ENCODE measurements around the gene DHX40.
"Not testable (repeated sequence)": the region's sequence is repeated elsewhere in the genome, so short reads cannot be mapped to it uniquely, and the experiment has no call there.

The DHX40 gene

DNA sequence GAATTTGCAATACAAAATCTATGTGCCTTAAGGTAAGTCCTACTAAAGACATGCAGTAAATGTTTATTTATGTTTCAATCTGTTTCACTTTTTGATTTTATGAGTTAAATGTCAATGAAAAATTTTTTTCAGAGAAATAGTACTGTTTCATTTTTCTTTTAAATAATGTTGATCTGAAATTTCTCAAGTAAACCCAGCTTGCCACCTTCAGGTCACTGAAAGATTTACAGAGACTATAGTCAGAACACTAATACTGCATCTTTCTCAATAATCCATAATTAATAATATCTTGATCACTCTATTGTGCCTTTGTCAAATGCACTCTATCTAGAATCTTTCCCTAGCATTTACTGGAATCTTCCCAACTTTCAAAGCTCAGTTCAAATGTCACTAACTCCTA lies 6.5 kb upstream of the DHX40 start:
- DNase-seq = no peak

DNA sequence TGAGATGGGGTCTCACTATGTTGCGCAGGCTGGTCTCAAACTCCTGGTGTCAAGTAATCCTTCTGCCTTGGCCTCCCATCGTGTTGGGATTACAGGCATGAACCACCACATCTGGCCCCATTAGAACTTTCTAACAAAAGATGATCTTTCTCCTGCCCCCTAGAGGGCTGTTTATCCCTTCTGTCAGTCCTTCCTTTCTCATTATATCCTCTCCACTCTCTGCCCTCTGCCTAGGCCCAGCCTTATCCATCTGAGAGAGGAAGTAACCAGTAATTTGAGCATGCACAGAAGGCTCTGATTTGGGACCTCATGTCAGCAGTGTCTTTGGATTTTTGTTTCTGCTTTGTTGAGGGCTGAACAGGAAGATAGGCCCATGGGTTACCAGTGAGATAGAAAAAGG lies 4.4 kb upstream of the DHX40 start:
- DNase-seq = no peak

DNA sequence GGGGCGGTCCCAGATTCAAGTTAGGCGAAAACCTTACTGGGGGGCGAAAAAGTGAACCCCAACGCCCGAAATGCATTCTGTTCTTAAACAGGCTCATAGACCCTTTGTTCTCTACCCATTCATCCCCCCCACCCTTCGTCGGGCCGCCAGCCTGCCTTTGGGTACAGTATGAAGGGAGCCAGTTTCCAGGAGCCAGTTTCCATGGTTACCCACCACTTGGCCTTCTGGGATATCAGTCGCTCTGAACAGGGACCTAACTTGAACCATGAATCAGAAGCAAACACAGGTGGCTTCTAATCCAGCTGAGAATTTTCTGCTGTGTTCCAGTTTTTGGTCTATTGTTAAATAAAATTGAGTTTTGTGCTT lies 532 bp downstream of the DHX40 start:
- DNase-seq = peak; percentile 62

- not testable (repeated sequence) for DNase-seq
These were observed 3.7 kb downstream of the DHX40 start for GRCh38 chr17:59569151-59569550.

DNA sequence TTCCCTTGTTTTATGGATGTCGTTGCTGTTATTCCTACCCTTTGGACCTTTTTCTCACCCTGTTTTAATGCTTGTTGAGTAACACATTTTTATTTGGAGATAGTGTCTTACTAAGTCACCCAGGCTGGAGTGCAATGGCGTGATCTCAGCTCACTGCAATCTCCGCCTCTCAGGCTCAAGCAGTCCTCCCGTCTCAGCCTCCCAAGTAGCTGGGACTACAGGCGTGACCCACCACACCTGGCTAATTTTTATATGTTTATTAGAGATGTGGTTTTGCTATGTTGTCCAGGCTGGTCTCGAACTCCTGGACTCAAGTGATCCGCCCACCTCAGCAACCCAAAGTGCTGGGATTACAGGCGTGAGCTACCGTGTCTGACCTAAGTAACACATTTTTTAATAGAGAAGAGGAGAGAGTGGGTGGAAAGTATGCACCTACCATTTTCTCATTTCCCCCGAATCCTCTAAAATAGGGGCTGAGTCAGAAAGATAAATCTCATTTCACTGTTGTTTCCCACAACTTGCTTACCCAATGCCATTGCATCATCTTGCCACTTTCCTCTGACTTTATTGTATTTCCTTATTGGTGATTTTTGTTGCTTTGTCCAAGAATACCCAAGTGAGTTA lies 7.0 kb downstream of the DHX40 start:
- no peak for DNase-seq

- DNase-seq = not testable (repeated sequence)
These were observed 18.8 kb downstream of the DHX40 start for GRCh38 chr17:59584168-59584567.

DNA sequence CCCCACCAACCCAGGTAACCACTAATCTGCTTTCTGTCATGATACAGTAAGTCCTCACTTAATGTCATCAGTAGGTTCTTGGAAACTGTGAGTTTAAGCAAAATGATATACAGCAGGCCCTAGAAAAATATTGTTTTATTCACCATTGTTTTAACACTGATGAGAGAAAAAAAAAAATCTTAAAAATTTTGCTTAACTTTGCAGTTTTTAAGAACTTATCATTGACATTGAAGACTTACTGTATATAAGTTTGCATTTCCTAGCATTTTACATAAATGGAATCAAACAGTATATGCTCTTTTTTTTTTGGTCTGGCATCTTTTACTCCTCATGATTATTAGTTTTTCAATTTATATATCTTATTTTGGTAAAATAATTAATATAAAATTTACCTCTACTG lies 34.8 kb downstream of the DHX40 start:
- DNase-seq = no peak

DNA sequence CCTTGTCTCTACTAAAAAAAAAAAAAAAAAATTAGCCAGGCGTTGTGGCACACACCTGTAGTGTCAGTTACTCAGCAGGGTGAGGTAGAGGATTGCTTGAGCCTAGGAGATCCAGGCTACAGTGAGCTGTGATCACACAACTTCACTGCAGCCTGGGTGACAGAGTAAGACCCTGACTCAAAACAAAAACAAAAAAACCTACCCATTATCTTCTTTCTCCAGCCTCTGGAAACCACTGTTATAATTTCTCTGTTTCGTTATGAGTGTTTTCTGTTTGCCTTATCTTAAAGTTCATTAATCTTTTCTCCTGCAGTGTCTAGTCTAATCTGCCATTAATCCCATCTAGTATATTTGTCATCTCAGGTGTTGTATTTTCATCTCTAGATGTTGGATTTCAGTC lies 35.7 kb downstream of the DHX40 start:
- no peak for DNase-seq

DNA sequence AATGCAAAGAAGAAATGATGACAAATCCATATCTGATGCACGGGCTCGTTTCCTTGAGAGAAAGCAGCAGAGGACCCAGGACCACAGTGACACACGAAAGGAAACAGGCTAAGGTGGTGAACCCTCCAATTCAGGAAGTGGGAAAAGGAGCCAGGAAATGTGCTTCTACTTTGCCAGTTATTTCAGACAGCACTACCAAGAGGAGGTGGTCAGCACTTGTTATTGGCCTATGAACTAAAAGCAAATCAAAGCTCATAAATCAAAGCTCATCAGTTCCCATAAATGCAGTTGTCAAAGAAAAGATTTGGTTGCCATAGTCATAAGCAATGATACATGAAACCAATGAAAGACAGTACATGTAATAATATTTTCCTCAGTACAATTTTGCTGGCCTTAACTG lies 41.7 kb downstream of the DHX40 start:
- DNase-seq = no peak

- no peak for DNase-seq
These were observed 42.5 kb downstream of the DHX40 start for GRCh38 chr17:59607817-59608403.

DNA sequence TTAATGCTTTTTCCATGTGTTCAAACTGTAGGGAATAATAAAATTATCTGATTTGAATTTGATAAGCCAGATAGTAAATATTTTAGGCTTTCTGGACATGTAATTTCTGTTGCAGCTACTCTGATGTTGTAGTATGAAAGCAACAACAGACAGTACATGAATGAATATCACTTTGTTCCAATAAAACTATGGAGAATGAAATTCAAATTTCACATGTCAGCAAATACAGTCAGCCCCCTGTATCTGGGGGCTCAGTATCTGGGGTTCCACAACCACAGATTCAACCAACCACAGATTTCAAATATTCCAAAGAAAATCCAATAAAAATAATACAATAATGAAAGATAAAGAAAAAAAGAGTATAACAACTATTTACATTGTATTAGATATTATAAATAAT lies 46.1 kb downstream of the DHX40 start:
- DNase-seq = no peak

GRCh38 chr17:59616253-59616920 lies 51.0 kb downstream of the DHX40 start:
- DNase-seq = no peak

GRCh38 chr17:59617156-59617732 lies 51.8 kb downstream of the DHX40 start:
- no peak for DNase-seq

- no peak for DNase-seq
These were observed 53.6 kb downstream of the DHX40 start for GRCh38 chr17:59619035-59619297.

- peak; percentile 98 for DNase-seq
These were observed 54.1 kb downstream of the DHX40 start, which contains the start of gene CLTC for GRCh38 chr17:59619298-59620063. TSS of gene CLTC (plus strand) at chr17:59619895. CDS start at chr17:59620132, 237 bp downstream.

- DNase-seq = no peak
These were observed 54.6 kb downstream of the DHX40 start for GRCh38 chr17:59620064-59620359.

- no peak for DNase-seq
These were observed 55.3 kb downstream of the DHX40 start for GRCh38 chr17:59620518-59621259.

DNA sequence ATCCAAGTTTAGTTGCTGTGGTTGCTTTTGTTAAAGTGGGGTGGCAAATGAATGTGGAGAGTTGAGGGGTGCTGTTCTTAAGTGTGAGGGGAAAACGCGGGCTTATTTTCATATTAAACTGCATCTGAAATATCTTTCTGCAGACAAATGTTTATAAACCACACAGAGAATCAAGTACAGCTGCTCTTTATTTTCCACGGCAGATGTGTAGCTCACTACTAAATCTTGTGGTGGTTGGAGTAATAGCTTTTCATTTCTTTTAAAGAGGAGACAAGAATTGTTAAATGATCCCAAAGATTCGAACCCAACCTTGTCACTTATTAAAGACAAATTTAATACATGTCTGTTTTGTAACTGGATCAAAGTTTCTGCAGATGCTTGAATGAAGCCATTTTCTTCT lies 56.4 kb downstream of the DHX40 start:
- DNase-seq = no peak

DNA sequence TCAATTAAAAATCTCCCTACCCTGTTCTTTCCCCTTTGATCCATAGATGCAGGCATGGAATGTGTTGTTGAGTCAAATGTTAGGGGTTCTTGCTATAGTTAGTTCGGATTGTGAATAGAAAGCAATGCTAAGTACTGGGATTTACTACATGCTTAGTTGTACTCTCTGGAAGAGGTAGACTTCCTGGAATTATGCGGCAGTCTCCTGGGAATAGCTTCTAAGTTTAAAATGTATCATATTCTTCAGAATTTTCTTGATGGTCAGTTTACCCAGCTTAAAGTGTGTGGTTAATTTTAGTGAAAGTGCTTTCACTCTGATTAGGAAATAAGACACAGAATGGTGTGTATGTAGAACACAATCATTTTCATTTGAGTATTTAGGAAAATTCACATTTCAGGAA lies 57.7 kb downstream of the DHX40 start:
- DNase-seq = no peak

DNA sequence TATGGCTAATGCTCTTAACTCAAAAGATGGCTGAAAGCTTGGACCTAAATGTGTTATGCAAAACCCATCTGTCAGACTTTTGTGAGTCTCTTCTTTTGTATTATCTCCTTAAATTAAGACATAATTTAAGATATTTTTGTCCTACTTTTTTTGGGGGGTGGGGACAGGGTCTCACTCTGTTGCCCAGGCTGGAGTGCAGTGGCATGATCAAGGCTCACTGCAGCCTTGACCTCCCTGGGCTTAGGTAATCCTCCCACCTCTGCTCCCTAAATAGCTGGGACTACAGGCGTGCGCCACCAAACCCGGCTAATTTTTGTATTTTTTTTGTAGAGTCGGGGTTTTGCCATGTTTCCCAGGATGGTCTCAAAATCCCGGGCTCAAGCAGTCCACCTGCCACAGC lies 61.3 kb downstream of the DHX40 start:
- no peak for DNase-seq

- no peak for DNase-seq
These were observed 61.9 kb downstream of the DHX40 start for GRCh38 chr17:59627274-59627673.

DNA sequence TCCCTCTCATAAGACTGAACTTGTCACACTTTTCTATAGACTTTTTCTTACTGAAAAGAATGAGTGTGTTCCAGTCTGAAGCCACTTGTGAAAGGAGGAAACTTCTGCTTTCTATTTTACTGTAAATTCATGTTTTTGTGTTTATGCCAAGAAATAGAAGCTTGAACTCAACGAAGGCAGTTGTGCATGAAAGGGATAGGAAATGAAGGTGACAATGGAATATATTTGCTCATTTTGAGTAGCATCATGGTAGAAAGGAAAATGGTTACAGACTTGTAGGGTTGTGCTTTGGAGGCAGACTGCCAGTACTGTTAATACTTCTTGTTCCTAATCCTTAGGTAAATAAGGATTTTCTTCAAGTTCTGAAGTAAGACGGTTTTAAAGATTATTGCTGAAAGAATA lies 62.4 kb downstream of the DHX40 start:
- DNase-seq = no peak

DNA sequence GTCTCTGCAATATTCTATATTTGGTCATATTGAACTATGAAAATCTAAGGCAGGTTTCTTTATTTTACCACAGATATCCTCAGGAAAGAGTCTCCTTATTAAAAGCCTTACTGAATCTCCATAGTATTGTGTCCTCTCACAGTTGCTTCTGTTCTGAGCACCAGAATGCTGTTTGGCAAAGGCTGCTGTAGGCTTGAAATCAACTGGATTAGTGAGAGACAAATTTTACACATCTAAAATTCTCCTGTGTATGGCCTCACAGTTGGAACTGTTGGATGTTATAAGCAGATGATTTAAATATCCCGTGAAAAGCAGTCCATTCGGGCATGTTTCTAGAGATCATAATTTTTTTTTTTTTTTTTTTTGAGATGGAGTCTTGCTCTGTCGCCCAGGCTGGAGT lies 63.8 kb downstream of the DHX40 start:
- no peak for DNase-seq

Measured in T1000 (cell line).